ENCODE results near the gene KAT6B. TPM values are rescaled to one million over a fixed set of nuclear protein-coding genes. Genes with fewer than 3 reads are reported as not detected.
"Not testable (repeated sequence)": the region's sequence is repeated elsewhere in the genome, so short reads cannot be mapped to it uniquely, and the experiment has no call there.

Gene KAT6B
- total RNA-seq, 1 experiment from 2014 or later: 5.2 TPM

- Histone ChIP-seq H3K27me3 (ENCODE audit: control insufficient read depth, insufficient read depth, low read length) (peaks cover 8% of the 10 kb centered on the region), H3K36me3 (replicated peaks; ENCODE audit: control insufficient read depth, insufficient read depth, low read length) (no peaks in the 10 kb centered on the region), H3K4me3 (ENCODE audit: insufficient read depth, low read depth, low read length) (no peak overlapping the region)
- no peak for DNase-seq
Measured at GRCh38 chr10:75040576-75040975, 214.2 kb downstream of the KAT6B start.

GRCh38 chr10:75042292-75042974, 216.0 kb downstream of the KAT6B start:
- no peak for DNase-seq
- Histone ChIP-seq H3K36me3 (replicated peaks; ENCODE audit: control insufficient read depth, insufficient read depth, low read length) (no peaks in the 10 kb centered on the region), H3K27me3 (ENCODE audit: control insufficient read depth, insufficient read depth, low read length) (peaks cover 8% of the 10 kb centered on the region), H3K4me3 (ENCODE audit: insufficient read depth, low read depth, low read length) (no peak overlapping the region)

GRCh38 chr10:75043256-75044131, 217.1 kb downstream of the KAT6B start:
- peak overlapping the region; percentile 49 for H3K4me3 ChIP-seq (ENCODE audit: insufficient read depth, low read depth, low read length)
- H3K36me3 ChIP-seq (replicated peaks; ENCODE audit: control insufficient read depth, insufficient read depth, low read length): no peaks in the 10 kb centered on the region
- DNase-seq: peak; percentile 83

GRCh38 chr10:75048669-75049098, 222.3 kb downstream of the KAT6B start:
- no peaks in the 10 kb centered on the region for H3K36me3 ChIP-seq (replicated peaks; ENCODE audit: control insufficient read depth, insufficient read depth, low read length)
- peak; percentile 17 for DNase-seq
- H3K4me3 ChIP-seq (ENCODE audit: insufficient read depth, low read depth, low read length): no peak overlapping the region
- peaks cover 8% of the 10 kb centered on the region for H3K27me3 ChIP-seq (ENCODE audit: control insufficient read depth, insufficient read depth, low read length)

More at GRCh38 chr10:75043256-75044131, 217.1 kb downstream of the KAT6B start:
- H3K27me3 ChIP-seq (ENCODE audit: control insufficient read depth, insufficient read depth, low read length): peaks cover 8% of the 10 kb centered on the region

- H3K36me3 ChIP-seq (replicated peaks; ENCODE audit: control insufficient read depth, insufficient read depth, low read length): no peaks in the 10 kb centered on the region
- DNase-seq: peak; percentile 47
Measured at GRCh38 chr10:75049316-75050148, 223.1 kb downstream of the KAT6B start.

GRCh38 chr10:75050149-75050919, 223.9 kb downstream of the KAT6B start:
- no peaks in the 10 kb centered on the region for H3K27me3 ChIP-seq (ENCODE audit: control insufficient read depth, insufficient read depth, low read length)
- peak; percentile 32 for DNase-seq
- no peaks in the 10 kb centered on the region for H3K36me3 ChIP-seq (replicated peaks; ENCODE audit: control insufficient read depth, insufficient read depth, low read length)
- no peak overlapping the region for H3K4me3 ChIP-seq (ENCODE audit: insufficient read depth, low read depth, low read length)

More at GRCh38 chr10:75049316-75050148, 223.1 kb downstream of the KAT6B start:
- no peak overlapping the region for H3K4me3 ChIP-seq (ENCODE audit: insufficient read depth, low read depth, low read length)
- no peaks in the 10 kb centered on the region; the same call in 1 of the 2 replicates for H3K27me3 ChIP-seq (ENCODE audit: control insufficient read depth, insufficient read depth, low read length)

GRCh38 chr10:75051308-75051707, 224.9 kb downstream of the KAT6B start:
- no peak for DNase-seq
- H3K36me3 ChIP-seq (replicated peaks; ENCODE audit: control insufficient read depth, insufficient read depth, low read length): no peaks in the 10 kb centered on the region

GRCh38 chr10:75055896-75056406, 229.6 kb downstream of the KAT6B start:
- not testable (repeated sequence) for H3K4me3 ChIP-seq (ENCODE audit: insufficient read depth, low read depth, low read length); H3K36me3 ChIP-seq (replicated peaks; ENCODE audit: control insufficient read depth, insufficient read depth, low read length); DNase-seq; H3K27me3 ChIP-seq (ENCODE audit: control insufficient read depth, insufficient read depth, low read length)

More at GRCh38 chr10:75051308-75051707, 224.9 kb downstream of the KAT6B start:
- Histone ChIP-seq H3K27me3 (ENCODE audit: control insufficient read depth, insufficient read depth, low read length) (no peaks in the 10 kb centered on the region), H3K4me3 (ENCODE audit: insufficient read depth, low read depth, low read length) (no peak overlapping the region)

- Histone ChIP-seq H3K27me3 (ENCODE audit: control insufficient read depth, insufficient read depth, low read length) (no peaks in the 10 kb centered on the region), H3K4me3 (ENCODE audit: insufficient read depth, low read depth, low read length) (no peak overlapping the region), H3K36me3 (replicated peaks; ENCODE audit: control insufficient read depth, insufficient read depth, low read length) (no peaks in the 10 kb centered on the region)
- DNase-seq: peak; percentile 65
Measured at GRCh38 chr10:75057680-75058079, 231.3 kb downstream of the KAT6B start.

- Histone ChIP-seq H3K4me3 (ENCODE audit: insufficient read depth, low read depth, low read length) (no peak overlapping the region), H3K36me3 (replicated peaks; ENCODE audit: control insufficient read depth, insufficient read depth, low read length) (no peaks in the 10 kb centered on the region), H3K27me3 (ENCODE audit: control insufficient read depth, insufficient read depth, low read length) (no peaks in the 10 kb centered on the region)
- DNase-seq: no peak
Measured at GRCh38 chr10:75058161-75058560, 231.8 kb downstream of the KAT6B start.

- H3K36me3 ChIP-seq (replicated peaks; ENCODE audit: control insufficient read depth, insufficient read depth, low read length): no peaks in the 10 kb centered on the region
- DNase-seq: no peak
Measured at GRCh38 chr10:75061709-75062505, 235.5 kb downstream of the KAT6B start.

GRCh38 chr10:75062506-75063299, 236.3 kb downstream of the KAT6B start:
- no peaks in the 10 kb centered on the region for H3K27me3 ChIP-seq (ENCODE audit: control insufficient read depth, insufficient read depth, low read length)
- H3K4me3 ChIP-seq (ENCODE audit: insufficient read depth, low read depth, low read length): no peak overlapping the region
- no peak for DNase-seq
- H3K36me3 ChIP-seq (replicated peaks; ENCODE audit: control insufficient read depth, insufficient read depth, low read length): no peaks in the 10 kb centered on the region

More at GRCh38 chr10:75061709-75062505, 235.5 kb downstream of the KAT6B start:
- no peaks in the 10 kb centered on the region for H3K27me3 ChIP-seq (ENCODE audit: control insufficient read depth, insufficient read depth, low read length)
- no peak overlapping the region for H3K4me3 ChIP-seq (ENCODE audit: insufficient read depth, low read depth, low read length)

Data from H7 (cell line).